Measurements from ENCODE around the gene USP24.

DNA sequence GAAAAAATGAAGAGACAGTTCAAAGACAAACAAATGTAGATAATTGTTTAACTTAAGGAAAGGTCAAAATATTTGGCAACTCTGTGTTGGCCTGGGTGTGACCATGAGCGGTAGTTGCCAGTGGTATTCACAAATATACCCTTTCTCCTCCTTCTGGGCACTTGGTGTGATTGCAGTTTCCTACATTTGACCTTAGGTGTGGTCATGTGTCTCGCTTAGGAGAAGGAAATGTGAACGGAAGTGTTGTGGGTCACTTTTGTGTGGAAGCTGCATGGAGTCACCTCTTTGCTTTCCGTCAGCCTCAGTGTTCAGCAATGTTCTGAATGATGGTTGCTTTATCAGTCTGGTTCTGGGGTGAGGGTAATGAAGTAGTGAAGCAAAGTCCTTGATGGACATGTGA, 179.3 kb downstream of the USP24 start:
- TF ChIP-seq, protein P1, sequence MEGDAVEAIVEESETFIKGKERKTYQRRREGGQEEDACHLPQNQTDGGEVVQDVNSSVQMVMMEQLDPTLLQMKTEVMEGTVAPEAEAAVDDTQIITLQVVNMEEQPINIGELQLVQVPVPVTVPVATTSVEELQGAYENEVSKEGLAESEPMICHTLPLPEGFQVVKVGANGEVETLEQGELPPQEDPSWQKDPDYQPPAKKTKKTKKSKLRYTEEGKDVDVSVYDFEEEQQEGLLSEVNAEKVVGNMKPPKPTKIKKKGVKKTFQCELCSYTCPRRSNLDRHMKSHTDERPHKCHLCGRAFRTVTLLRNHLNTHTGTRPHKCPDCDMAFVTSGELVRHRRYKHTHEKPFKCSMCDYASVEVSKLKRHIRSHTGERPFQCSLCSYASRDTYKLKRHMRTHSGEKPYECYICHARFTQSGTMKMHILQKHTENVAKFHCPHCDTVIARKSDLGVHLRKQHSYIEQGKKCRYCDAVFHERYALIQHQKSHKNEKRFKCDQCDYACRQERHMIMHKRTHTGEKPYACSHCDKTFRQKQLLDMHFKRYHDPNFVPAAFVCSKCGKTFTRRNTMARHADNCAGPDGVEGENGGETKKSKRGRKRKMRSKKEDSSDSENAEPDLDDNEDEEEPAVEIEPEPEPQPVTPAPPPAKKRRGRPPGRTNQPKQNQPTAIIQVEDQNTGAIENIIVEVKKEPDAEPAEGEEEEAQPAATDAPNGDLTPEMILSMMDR (conservative IDR thresholded peaks at IDR 0.05): peak; percentile 50
- no peak for TF ChIP-seq ZFX (IDR thresholded peaks at IDR 0.05)

All from C4-2B (cell line).